GM21526 (cell line): Measurements from ENCODE around the gene ADAMTS2.
"Not testable (repeated sequence)": the region's sequence is repeated elsewhere in the genome, so short reads cannot be mapped to it uniquely, and the experiment has no call there.

ENCODE experiments used
- ATAC-seq: cut with Tn5 transposase; IDR thresholded peaks from one replicate; pipeline ENCODE4 v1.9.1; 2021; ENCODE audit warnings: moderate library complexity; ENCODE audit not compliant: unreplicated experiment, low FRiP score

ADAMTS2 gene

DNA sequence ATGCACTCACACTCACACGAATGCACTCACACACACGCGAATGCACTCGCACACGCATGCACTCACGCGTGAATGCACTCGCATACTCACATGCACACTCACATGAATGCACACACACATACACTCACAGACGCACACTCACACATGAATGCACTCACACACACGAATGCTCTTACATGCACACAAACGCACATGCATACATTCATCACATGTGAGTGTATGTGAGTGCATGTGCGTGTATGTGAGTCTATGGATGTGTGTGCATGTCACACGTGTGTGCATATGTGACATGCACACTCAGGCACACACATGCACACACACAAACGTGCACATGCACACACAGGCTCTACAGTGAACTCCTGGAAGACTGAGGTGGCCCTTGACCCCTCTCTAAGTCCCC is 121.7 kb downstream of the ADAMTS2 start:
- ATAC-seq, result no peak

DNA sequence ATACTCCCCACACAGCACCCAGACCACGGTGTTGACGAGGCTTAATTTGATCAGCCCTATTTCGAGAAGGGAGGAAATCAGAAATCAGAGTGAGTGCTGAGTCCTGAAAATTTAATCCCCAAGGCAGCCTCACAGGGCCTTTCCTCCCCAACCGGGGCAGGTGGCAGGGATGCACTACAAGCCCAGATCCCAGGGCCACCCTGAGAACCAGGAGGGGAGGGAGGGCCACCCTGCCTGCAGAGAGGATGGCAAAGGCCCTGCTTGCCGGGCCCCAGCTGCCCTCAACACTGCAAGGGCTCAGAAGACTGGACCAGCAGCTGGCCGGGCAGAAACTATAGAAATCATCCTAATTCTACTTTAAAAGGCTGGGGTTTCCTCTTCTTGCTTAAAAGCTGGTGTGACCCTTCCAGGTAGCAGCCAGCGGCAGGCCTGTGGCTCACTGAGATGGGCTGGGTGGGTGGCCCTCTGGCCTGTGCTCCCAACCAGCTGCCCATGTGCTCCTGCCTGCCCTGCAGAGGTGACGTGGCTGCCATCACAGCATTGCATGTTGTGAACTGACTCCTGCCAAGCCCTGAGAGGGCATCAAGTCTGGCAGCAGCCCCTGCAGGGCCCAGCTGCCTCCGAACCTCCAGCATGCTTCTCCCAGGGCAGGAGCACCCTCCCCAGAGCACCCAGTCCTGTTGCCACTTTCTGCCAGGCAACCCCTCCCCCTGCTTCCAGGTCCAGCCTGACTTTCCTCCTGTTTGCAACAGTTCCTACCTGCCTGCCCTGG is 122.8 kb downstream of the ADAMTS2 start:
- no peak for ATAC-seq

- ATAC-seq, result no peak
These were observed 123.4 kb downstream of the ADAMTS2 start for GRCh38 chr5:179221877-179222220.

- no peak for ATAC-seq
These were observed 123.9 kb downstream of the ADAMTS2 start for GRCh38 chr5:179221196-179221876.

GRCh38 chr5:179220716-179221115 is 124.5 kb downstream of the ADAMTS2 start:
- no peak for ATAC-seq

DNA sequence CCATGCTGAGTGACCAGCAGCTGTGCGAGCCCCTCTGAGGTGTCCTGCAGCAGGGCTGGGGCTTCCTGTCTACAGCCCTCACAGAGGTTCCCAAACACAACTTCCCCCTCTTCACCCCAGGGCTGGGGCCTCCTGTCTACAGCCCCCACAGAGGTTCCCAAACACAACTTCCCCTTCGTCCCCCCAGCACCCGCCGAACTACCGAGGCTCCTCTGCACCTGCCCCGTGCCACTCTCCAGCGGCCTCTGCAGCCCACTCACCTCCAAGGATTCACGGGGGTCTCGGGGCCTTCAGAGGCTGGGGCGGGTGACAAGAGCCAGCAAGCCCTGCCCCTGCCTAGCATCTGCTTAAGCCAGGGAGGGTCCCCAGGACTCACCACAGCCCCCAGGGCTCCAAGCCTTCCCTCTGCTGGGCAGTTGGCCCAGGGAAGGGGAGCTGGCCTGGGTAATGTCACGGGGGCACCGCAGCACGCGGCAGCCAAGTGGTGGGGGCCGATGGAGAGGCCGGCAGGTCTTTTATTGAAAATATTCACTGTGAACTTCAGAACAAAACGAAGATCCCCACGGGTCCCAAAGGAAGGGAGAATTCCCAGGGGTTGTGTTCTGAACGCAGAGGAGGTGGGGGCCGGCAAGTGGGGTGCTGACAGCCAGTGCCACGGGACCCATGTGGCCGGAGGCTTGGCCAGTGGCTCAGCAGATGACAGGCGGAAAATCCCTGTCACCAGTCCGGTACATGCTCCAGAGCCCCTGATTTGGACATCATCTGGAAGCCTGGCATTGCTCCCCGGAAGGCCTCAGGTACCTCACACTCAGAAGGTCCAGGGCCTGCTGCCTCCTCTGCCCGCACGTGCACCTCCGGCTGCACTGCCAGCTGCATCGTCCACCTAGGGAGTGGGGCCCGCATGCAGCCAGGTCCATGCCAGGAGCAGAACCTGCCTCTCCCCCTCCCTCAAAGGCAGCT is 125.3 kb downstream of the ADAMTS2 start:
- ATAC-seq, result no peak

DNA sequence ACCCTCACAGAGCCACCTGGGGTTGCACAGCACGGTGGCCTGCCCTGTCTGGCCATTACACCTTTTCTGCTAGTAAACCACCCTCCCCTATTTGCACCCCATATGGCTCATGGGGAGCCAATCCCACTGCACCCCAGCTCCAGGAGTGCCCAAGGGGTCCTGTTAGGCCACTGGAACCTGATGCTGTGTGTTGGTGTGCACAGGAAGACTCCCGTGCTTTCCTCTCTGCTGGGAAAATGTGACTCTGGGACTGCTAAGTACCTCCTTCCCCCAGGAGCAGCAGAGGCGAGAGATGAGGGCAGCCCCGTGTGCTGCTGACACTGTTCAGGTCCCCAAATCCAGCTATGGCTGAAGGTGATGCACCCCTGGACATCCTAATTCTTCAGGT is 126.3 kb downstream of the ADAMTS2 start:
- ATAC-seq, result no peak

GRCh38 chr5:179217956-179218942 is 127.0 kb downstream of the ADAMTS2 start:
- ATAC-seq, result no peak

DNA sequence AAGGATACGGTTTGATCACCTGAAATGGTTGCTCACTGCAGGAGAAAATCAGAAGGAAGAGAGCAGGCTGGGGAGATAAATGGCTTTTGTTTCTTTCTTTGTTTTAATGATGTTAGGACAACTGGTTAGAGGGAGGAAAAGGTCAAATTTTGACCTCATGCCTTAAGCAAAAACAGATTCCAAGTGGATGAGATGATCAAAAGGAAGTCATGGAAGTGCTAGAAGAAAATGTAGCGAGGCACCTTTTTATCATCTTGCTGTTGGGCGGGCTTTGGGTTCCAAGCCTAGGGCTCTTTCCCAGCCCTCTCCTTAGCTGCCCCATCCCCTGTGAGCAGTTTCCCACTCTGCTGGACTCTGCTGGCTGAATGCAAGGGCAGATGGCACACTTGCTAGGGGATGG is 127.9 kb downstream of the ADAMTS2 start:
- ATAC-seq, result no peak

DNA sequence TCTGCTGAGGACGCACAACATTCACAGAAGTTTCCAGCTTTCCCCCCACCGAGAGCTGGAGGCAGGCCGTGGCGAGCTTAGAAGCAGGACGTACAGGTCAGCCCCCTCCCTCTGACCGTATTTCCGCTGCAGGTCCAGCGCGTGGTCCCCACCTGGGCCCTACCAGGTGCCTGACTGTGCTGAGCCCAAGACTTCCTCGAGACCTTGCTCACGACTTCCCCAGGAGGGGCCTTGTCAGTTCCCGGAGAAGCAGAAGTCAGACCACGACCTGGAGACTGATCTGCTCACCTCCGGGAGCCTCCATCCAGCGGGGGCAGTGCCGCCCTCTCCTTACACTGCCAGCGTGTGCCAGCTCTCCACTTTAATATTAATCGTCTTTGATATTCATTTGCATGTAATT is 128.9 kb downstream of the ADAMTS2 start:
- ATAC-seq, result not testable (repeated sequence)

- ATAC-seq, result no peak
These were observed 129.7 kb downstream of the ADAMTS2 start for GRCh38 chr5:179215576-179215975.

DNA sequence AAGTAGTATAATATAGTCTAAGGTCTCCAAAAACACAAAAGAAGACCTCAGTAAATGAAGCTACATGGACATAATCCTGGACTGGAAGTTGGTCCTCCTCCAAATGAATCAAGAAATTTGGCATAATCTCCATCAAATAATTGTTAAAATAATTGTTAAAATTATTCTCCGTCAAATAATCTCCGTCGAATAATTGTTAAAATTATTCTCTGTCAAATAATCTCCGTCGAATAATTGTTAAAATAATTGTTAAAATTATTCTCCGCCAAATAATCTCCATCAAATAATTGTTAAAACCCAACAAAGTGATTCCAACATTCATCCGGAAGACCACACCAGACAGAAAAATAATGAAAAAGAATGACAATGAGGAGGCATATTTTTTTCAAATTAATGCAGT is 130.6 kb downstream of the ADAMTS2 start:
- no peak for ATAC-seq

GRCh38 chr5:179212870-179213269 is 132.4 kb downstream of the ADAMTS2 start:
- no peak for ATAC-seq

DNA sequence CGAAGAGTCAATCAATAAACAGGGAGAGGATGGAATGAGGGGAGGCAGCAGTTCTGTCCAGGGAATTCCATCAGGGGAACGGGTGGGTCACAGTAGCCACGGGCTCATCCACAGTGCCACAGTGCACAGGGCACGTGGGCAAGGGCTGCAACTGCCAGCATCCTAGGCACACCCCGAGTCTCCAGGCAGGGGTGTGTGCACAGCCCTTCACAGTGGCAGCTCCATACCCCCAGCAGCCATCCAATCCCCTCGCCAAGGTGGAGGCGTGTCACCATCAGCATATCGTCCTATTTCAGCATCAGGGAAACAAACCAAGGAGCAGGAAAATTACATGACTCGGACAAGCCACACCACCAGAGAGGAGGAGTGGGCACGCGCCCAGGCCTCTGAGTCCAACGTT is 133.6 kb downstream of the ADAMTS2 start:
- ATAC-seq, result no peak

DNA sequence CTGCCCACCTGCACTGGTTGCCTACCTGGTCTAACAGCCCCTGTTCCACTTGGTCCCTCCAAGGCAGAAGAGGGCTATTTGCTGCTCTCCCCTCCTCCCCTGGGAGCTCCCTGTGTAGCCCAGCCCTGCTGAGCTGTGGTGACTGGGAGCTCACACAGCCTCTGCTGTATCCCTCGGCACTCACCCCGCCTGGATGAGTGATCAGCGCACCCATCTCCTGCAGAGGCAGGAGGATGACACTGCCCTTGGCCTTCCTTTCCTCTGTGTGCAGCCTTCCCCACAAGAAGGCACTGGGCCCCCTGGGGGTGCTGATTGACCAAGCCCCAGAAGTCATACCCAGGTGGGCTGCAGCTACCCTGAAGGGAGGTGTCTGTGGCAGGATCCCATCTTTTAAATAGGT is 134.2 kb downstream of the ADAMTS2 start:
- ATAC-seq, result no peak

GRCh38 chr5:179210478-179210877 is 134.8 kb downstream of the ADAMTS2 start:
- no peak for ATAC-seq

DNA sequence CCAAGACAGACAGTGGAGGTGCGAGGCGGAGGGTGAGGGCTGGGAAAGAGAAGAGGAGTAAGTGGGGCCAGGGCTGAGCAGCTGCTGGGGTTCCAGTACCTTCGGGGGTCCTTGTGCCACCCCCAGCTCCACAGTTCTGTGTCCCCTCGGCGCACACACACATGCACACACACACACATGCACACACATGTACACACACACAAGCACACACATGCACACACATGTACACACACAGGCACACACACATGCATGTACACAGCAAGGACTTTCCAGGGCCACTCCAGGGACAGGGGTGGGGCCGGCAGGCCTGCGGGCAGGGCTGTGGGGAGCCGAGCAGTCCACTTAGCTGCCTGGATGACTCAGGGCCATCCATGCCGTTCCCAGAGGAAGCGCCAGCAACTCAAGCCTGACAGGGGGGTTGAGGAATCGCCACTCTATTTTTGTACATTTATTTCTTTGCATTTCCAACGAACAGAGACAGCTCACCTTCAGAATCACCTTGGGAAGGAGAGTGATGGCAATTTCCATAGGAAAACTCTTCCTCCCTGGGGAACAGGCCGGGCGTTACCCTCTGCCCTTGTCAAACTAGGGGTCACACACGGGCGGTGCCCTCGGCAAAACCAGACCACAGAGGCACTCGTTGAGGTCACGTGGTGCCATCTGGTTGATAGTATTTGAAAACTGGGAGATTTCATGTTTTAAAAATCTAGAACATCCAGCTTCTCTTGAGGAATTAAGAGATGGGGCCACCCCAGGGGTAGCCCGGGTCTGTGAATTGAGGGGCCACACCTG is 135.7 kb downstream of the ADAMTS2 start:
- no peak for ATAC-seq

- ATAC-seq, result no peak
These were observed 136.4 kb downstream of the ADAMTS2 start for GRCh38 chr5:179208706-179209358.
